Hepatocyte (in vitro differentiated cells): ENCODE results near the gene CARMIL3. TPM values are rescaled to one million over a fixed set of nuclear protein-coding genes. Genes with fewer than 3 reads are reported as not detected.

ENCODE experiments used
- DNase-seq: peaks from one replicate; pipeline ENCODE4 v3.0.0-alpha.2; 2016; ENCODE audit warnings: low spot score
- H2AFZ ChIP-seq: fragments of 200-600 bp; sonication (generic); 2 replicates; pipeline ENCODE4 v1.6.0; 2016; ENCODE audit warnings: antibody characterized with exemption, mild to moderate bottlenecking
- H3K27ac ChIP-seq: fragments of 200-600 bp; sonication (generic); 2 replicates; pipeline ENCODE4 v1.5.1; 2016; ENCODE audit warnings: mild to moderate bottlenecking
- H3K27me3 ChIP-seq: fragments of 200-600 bp; sonication (generic); 2 replicates; pipeline ENCODE4 v1.6.1; 2016
- H3K36me3 ChIP-seq: fragments of 200-600 bp; sonication (generic); replicated peaks from 2 replicates; pipeline ENCODE4 v1.5.1; 2016; ENCODE audit warnings: low read depth; ENCODE audit not compliant: insufficient read depth
- H3K4me1 ChIP-seq: fragments of 200-600 bp; sonication (generic); 2 replicates; pipeline ENCODE4 v1.5.1; 2016; ENCODE audit warnings: mild to moderate bottlenecking, moderate library complexity; ENCODE audit not compliant: insufficient read depth
- H3K4me2 ChIP-seq: fragments of 200-600 bp; sonication (generic); 2 replicates; pipeline ENCODE4 v1.6.0; 2016
- H3K4me3 ChIP-seq: fragments of 200-600 bp; sonication (generic); 2 replicates; pipeline ENCODE4 v1.5.1; 2016; ENCODE audit warnings: mild to moderate bottlenecking
- H3K79me2 ChIP-seq: fragments of 200-600 bp; sonication (generic); 2 replicates; pipeline ENCODE4 v1.6.0; 2017; ENCODE audit warnings: mild to moderate bottlenecking
- H3K9me2 ChIP-seq: fragments of 200-600 bp; sonication (generic); replicated peaks from 2 replicates; pipeline ENCODE4 v1.6.0; 2017; ENCODE audit warnings: mild to moderate bottlenecking; ENCODE audit not compliant: insufficient read depth
- H3K9me3 ChIP-seq: fragments of 200-600 bp; sonication (generic); 2 replicates; pipeline ENCODE4 v1.5.1; 2016; ENCODE audit warnings: low read depth, mild to moderate bottlenecking
- H4K20me1 ChIP-seq: fragments of 200-600 bp; sonication (generic); 2 replicates; pipeline ENCODE4 v1.6.0; 2016; ENCODE audit warnings: mild to moderate bottlenecking; ENCODE audit not compliant: insufficient read depth, poor library complexity, severe bottlenecking
- EZH2 ChIP-seq: fragments of 200-600 bp; sonication (generic); IDR thresholded peaks from 2 replicates; pipeline ENCODE4 v1.6.1; 2016; ENCODE audit warnings: antibody characterized with exemption, mild to moderate bottlenecking, borderline replicate concordance
- EZH2phosphoT487 ChIP-seq: fragments of 200-600 bp; sonication (generic); IDR thresholded peaks from one replicate; pipeline ENCODE4 v1.6.1; 2018; ENCODE audit warnings: antibody characterized with exemption, mild to moderate bottlenecking, low read depth, moderate library complexity; ENCODE audit not compliant: unreplicated experiment, severe bottlenecking
- WGBS: methylation state at CpG from one replicate; pipeline ENCODE4 v1.1.6; 2016; ENCODE audit warnings: low lambda C conversion rate; ENCODE audit errors: missing lambda C conversion rate; 5-methylcytosine and 5-hydroxymethylcytosine counted together
- polyA plus RNA-seq: library from polyadenylated mRNA; unstranded; fragments of >200 nt; fragmentation: Nextera tagmentation; extraction: Ambion mirVana; gene quantifications from 2 replicates; pipeline ENCODE4 v1.2.1, GENCODE V29; 2016
- total RNA-seq: library from RNA; depleted of rRNA; stranded (reverse); fragments of >200 nt; gene quantifications from 2 replicates; pipeline ENCODE4 v1.2.3, GENCODE V29; 2014
- TF ChIP-seq, protein P1 (sequence below): fragments of 200-600 bp; sonication (generic); IDR thresholded peaks from 2 replicates; pipeline ENCODE4 v1.5.1; 2016; ENCODE audit warnings: antibody characterized with exemption, mild to moderate bottlenecking; ENCODE audit not compliant: poor library complexity

CARMIL3 gene
- total and polyA plus RNA-seq, 2 experiments from 2014 or later = 0.37 TPM; not detected in 1

DNA sequence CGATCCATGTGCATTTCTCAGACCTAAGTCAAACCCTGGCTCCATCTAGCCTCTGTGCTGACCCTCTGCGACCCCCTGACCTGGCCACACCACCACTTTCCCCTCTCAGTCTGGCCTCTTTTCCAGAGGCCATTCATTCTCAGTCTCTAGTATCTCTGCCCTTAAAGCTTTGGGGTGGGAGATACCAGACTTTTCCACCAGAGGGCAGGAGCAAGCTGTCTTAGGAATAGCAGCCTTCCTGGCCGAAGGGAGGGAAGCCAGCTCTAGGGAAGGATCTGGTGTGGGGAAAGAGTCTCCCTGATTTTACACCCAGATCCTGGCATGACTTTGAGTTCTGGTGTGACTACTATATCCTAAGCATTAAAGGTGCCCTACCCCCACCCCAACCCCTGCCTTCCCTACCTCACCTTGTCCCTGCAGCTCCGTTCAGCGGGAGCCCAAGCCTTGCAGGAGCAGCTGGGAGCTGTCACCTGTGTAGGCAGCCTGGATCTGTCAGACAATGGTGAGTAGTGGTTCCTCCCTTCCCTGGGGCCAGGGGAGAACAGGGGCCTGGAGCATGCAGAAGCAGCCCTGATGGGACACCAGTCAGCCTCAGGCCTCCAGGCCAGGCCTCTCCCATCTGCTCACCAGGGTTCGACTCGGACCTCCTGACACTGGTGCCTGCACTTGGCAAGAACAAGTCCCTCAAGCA is 6.6 kb downstream of the CARMIL3 start:
- DNase-seq = peak; percentile 79
- Histone ChIP-seq H3K9me2 (no peaks in the 10 kb centered on the region), H3K4me3 (no peak overlapping the region), H3K9me3 (no peaks in the 10 kb centered on the region), H3K27me3 (peaks cover 3% of the 10 kb centered on the region), H3K79me2 (no peaks in the 10 kb centered on the region), H3K4me1 (no peaks in the 10 kb centered on the region), H4K20me1 (no peaks in the 10 kb centered on the region), H2AFZ (no peak overlapping the region), H3K4me2 (no peak overlapping the region), H3K36me3 (no peaks in the 10 kb centered on the region), H3K27ac (no peak overlapping the region)
- 72% methylated on average over 7 of the region's 7 CpGs for WGBS
- TF ChIP-seq EZH2phosphoT487 = no peak
- no peak for TF ChIP-seq EZH2
- TF ChIP-seq, protein P1, sequence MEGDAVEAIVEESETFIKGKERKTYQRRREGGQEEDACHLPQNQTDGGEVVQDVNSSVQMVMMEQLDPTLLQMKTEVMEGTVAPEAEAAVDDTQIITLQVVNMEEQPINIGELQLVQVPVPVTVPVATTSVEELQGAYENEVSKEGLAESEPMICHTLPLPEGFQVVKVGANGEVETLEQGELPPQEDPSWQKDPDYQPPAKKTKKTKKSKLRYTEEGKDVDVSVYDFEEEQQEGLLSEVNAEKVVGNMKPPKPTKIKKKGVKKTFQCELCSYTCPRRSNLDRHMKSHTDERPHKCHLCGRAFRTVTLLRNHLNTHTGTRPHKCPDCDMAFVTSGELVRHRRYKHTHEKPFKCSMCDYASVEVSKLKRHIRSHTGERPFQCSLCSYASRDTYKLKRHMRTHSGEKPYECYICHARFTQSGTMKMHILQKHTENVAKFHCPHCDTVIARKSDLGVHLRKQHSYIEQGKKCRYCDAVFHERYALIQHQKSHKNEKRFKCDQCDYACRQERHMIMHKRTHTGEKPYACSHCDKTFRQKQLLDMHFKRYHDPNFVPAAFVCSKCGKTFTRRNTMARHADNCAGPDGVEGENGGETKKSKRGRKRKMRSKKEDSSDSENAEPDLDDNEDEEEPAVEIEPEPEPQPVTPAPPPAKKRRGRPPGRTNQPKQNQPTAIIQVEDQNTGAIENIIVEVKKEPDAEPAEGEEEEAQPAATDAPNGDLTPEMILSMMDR = peak; percentile 66

DNA sequence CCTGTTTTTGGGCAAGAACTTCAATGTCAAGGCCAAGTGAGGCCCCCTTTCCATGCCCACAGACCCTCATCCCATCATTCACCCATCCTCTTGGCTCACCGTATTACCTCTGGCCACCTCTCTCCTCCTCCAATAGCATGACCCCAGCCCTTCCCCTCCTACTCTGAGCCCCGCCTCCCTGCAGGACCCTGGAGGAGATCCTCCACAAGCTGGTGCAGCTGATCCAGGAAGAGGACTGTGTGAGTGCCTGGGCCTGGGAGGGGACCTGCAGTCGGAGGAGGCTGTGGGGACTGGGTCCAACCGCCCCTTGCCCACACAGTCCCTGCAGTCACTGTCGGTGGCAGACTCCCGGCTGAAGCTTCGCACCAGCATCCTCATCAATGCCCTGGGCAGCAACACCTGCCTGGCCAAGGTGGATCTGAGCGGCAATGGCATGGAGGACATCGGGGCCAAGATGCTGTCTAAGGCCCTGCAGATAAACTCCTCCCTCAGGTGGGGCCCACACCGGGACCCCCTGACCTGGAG is 7.2 kb downstream of the CARMIL3 start:
- no peaks in the 10 kb centered on the region for H3K9me3 ChIP-seq
- no peak overlapping the region for H3K4me2 ChIP-seq
- no peak overlapping the region for H2AFZ ChIP-seq
- DNase-seq = no peak
- no peaks in the 10 kb centered on the region for H3K27me3 ChIP-seq
- 89% methylated on average over 9 of the region's 10 CpGs for WGBS
- H3K79me2 ChIP-seq = no peaks in the 10 kb centered on the region
- H3K27ac ChIP-seq = no peak overlapping the region
- H4K20me1 ChIP-seq = no peaks in the 10 kb centered on the region
- H3K36me3 ChIP-seq = no peaks in the 10 kb centered on the region
- H3K4me3 ChIP-seq = no peak overlapping the region
- TF ChIP-seq EZH2 (no peak), EZH2phosphoT487 (no peak)
- TF ChIP-seq, protein P1 = no peak
- H3K4me1 ChIP-seq = no peaks in the 10 kb centered on the region
- no peaks in the 10 kb centered on the region for H3K9me2 ChIP-seq

DNA sequence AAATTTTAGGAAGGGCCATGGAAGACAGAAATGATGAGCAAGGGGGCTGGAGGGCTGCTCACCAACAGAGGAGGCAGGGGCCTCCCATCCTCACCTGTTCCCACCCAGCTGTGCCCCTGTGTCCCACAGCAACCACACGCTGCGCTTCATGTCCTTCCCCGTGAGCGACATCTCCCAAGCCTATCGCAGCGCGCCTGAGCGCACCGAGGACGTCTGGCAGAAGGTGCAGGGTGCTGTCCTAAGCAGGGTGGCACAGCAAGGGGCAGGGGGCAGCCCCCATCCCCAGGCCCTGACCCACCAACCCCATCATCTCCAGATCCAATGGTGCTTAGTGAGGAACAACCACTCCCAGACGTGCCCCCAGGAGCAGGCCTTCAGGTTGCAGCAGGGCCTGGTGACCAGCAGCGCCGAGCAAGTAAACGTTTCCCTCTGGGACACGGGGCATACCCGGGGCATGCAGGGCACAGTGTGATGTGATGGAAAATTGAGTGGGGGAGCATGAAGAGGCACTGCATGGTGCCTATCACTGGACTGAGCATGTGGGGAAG is 8.1 kb downstream of the CARMIL3 start:
- no peaks in the 10 kb centered on the region for H4K20me1 ChIP-seq

More for the DNA sequence above, 8.1 kb downstream of the CARMIL3 start:
- Histone ChIP-seq H3K36me3 (no peaks in the 10 kb centered on the region), H3K27ac (no peak overlapping the region), H3K9me3 (no peaks in the 10 kb centered on the region), H3K9me2 (no peaks in the 10 kb centered on the region), H3K4me3 (no peak overlapping the region), H3K27me3 (no peaks in the 10 kb centered on the region), H3K79me2 (no peaks in the 10 kb centered on the region), H2AFZ (no peak overlapping the region), H3K4me1 (no peaks in the 10 kb centered on the region), H3K4me2 (no peak overlapping the region)
- WGBS = 98% methylated on average over 16 of the region's 16 CpGs
- TF ChIP-seq EZH2phosphoT487 (no peak), EZH2 (no peak)
- TF ChIP-seq, protein P1 = no peak
- DNase-seq = no peak
